B cell (primary cell): ENCODE data around the gene ZC3H18. TPM values are rescaled to one million over a fixed set of nuclear protein-coding genes. Genes with fewer than 3 reads are reported as not detected.

Experiments used
- ATAC-seq: fragments of 200-7000 bp; cut with Tn5 transposase; one replicate; pipeline ENCODE4 v1.10.0; 2021; ENCODE audit warnings: low read depth, mild to moderate bottlenecking, moderate number of reproducible peaks, moderate library complexity
- CTCF ChIA-PET: fragments of 350-600 bp; sonication (Branson Sonifier 250); formaldehyde crosslinking; loops from one replicate; lab custom pipeline; 2021; ENCODE audit warnings: antibody characterized with exemption, inconsistent platforms; lab: Charles Lee
- POLR2A ChIA-PET: fragments of 350-600 bp; sonication (Branson Sonifier 250); formaldehyde crosslinking; loops from one replicate; lab custom pipeline; 2021; ENCODE audit warnings: antibody characterized with exemption; lab: Charles Lee
- DNase-seq: peaks from one replicate; pipeline ENCODE4 v3.0.0; 2013
- H2AFZ ChIP-seq: 2 replicates; pipeline ENCODE4 v1.6.1; 2012; ENCODE audit warnings: mild to moderate bottlenecking, low read depth, low read length; ENCODE audit not compliant: insufficient read depth, poor library complexity, severe bottlenecking
- H3K27ac ChIP-seq, 2 donors: 1 replicate in 1 of 2; 2 replicates in 1 of 2; pipeline ENCODE4 v1.5.1; 2012 to 2013; ENCODE audit warnings: low read length in 2 of 2, mild to moderate bottlenecking in 2 of 2, moderate library complexity in 1 of 2
- H3K27me3 ChIP-seq, 4 experiments: fragments of 200-600 bp in 1 of 4; sonication (generic) in 1 of 4; replicated peaks in 1 of 4; 1 replicate in 2 of 4; 2 replicates in 2 of 4; pipeline versions ENCODE4 v1.6.1 to v1.7.0; 2013 to 2016; ENCODE audit warnings: low read length in 3 of 4, mild to moderate bottlenecking in 2 of 4, mixed read lengths in 1 of 4, moderate library complexity in 1 of 4; ENCODE audit not compliant: insufficient read depth in 4 of 4, control insufficient read depth in 3 of 4; ENCODE audit errors: control extremely low read depth in 1 of 4
- H3K36me3 ChIP-seq, 2 experiments: replicated peaks in 1 of 2; 1 replicate in 1 of 2; 2 replicates in 1 of 2; pipeline versions ENCODE4 v1.6.1 to v1.7.1; 2013; ENCODE audit warnings: low read length in 1 of 2; ENCODE audit not compliant: insufficient read depth in 2 of 2, control insufficient read depth in 1 of 2; ENCODE audit errors: control extremely low read depth in 1 of 2, extremely low read depth in 1 of 2
- H3K4me1 ChIP-seq, 2 donors: fragments of 200-600 bp in 1 of 2; sonication (generic) in 1 of 2; 1 replicate in 1 of 2; 2 replicates in 1 of 2; pipeline versions ENCODE4 v1.5.1 to v1.6.1; 2013 to 2017; ENCODE audit warnings: low read length in 2 of 2; ENCODE audit not compliant: control insufficient read depth in 2 of 2, insufficient read depth in 2 of 2
- H3K4me2 ChIP-seq: replicated peaks from 2 replicates; pipeline ENCODE3; 2012; ENCODE audit warnings: mild to moderate bottlenecking, low read depth, low read length; ENCODE audit not compliant: poor library complexity, severe bottlenecking
- H3K4me3 ChIP-seq, 5 experiments: fragments of 200-600 bp in 1 of 5; sonication (generic) in 1 of 5; 1 replicate in 3 of 5; 2 replicates in 2 of 5; pipeline versions ENCODE4 v1.5.1 to v1.7.0; 2011 to 2016; ENCODE audit warnings: low read length in 4 of 5, mild to moderate bottlenecking in 4 of 5, low read depth in 2 of 5, control low read depth in 1 of 5, moderate library complexity in 1 of 5; ENCODE audit not compliant: insufficient read depth in 1 of 5; ENCODE audit errors: control extremely low read depth in 1 of 5, extremely low read depth in 1 of 5
- H3K79me2 ChIP-seq: fragments of 200-600 bp; sonication (generic); one replicate; pipeline ENCODE4 v1.6.0; 2016; ENCODE audit warnings: low read length; ENCODE audit not compliant: control insufficient read depth, insufficient read depth
- H3K9ac ChIP-seq: fragments of 200-600 bp; sonication (generic); 2 replicates; pipeline ENCODE4 v1.6.1; 2017; ENCODE audit warnings: mild to moderate bottlenecking, low read length, moderate library complexity
- H3K9me3 ChIP-seq, 3 donors: one replicate each; pipeline versions ENCODE4 v1.6.1 to v1.7.1; 2013; ENCODE audit warnings: low read length in 2 of 3; ENCODE audit not compliant: control insufficient read depth in 2 of 3, insufficient read depth in 1 of 3; ENCODE audit errors: control extremely low read depth in 1 of 3
- H4K20me1 ChIP-seq: 2 replicates; pipeline ENCODE4 v1.6.0; 2012; ENCODE audit warnings: mild to moderate bottlenecking, low read length; ENCODE audit not compliant: insufficient read depth, control insufficient read depth, poor library complexity, severe bottlenecking
- H3K27ac Mint-ChIP-seq: one replicate; pipeline ENCODE4 v1.8.0; 2021; ENCODE audit warnings: mixed read lengths
- H3K27me3 Mint-ChIP-seq: one replicate; pipeline ENCODE4 v1.8.0; 2021; ENCODE audit warnings: mixed read lengths
- H3K4me1 Mint-ChIP-seq: one replicate; pipeline ENCODE4 v1.8.0; 2021; ENCODE audit warnings: mixed read lengths
- H3K4me3 Mint-ChIP-seq: one replicate; pipeline ENCODE4 v1.8.0; 2021; ENCODE audit warnings: mixed read lengths
- H3K9me3 Mint-ChIP-seq: one replicate; pipeline ENCODE4 v1.8.0; 2022; ENCODE audit warnings: mixed read lengths; ENCODE audit not compliant: insufficient read depth
- EZH2 ChIP-seq: IDR thresholded peaks from 2 replicates; pipeline ENCODE4 v1.6.1; 2012; ENCODE audit warnings: borderline replicate concordance, low read depth, mild to moderate bottlenecking, moderate library complexity, low read length; ENCODE audit not compliant: insufficient read depth, poor library complexity, severe bottlenecking
- WGBS: methylation state at CpG from one replicate; pipeline ENCODE4 v1.1.5; 2013; ENCODE audit warnings: missing lambda C conversion rate; ENCODE audit not compliant: insufficient coverage; 5-methylcytosine and 5-hydroxymethylcytosine counted together
- intact Hi-C: fragments of 100-400 bp; cut with micrococcal nuclease; formaldehyde crosslinking; loops from one replicate; pipeline ENCODE4 v1.10.0; 2022
- polyA plus RNA-seq: library from polyadenylated mRNA; depleted of rRNA; stranded (reverse); fragments of >200 nt; gene quantifications from 2 replicates; pipeline ENCODE4 v1.2.3, GENCODE V29; 2012
- total RNA-seq, 2 donors: library from RNA; stranded (reverse); fragments of 120-200 nt in 1 of 2; gene quantifications; 1 replicate in 1 of 2; 2 replicates in 1 of 2; pipeline versions ENCODE4 v1.2.3 to v1.2.4, GENCODE V29; 2013 to 2022
- TF ChIP-seq, protein P1 (sequence below): fragments of 200-600 bp; IDR thresholded peaks from one replicate; pipeline ENCODE4 v1.8.0; 2022; ENCODE audit warnings: antibody characterized with exemption, mild to moderate bottlenecking

The ZC3H18 gene
- total and polyA plus RNA-seq, 2 donors (not counting 1 experiment from before 2014, with no cell fraction given), result 40.4 to 74.2 TPM

GRCh38 chr16:88527937-88528743 is 42.1 kb upstream of the ZC3H18 start:
- ChIA-PET POLR2A (no interaction called here), CTCF (interaction anchor here (0.9 to 1.3 kb wide), 4 partner anchors 48 to 84 kb away, joined by 3 to 5 read pairs (median 4); no protein-coding TSS in a partner anchor)
- H3K9me3 ChIP-seq, result no peaks in the 10 kb centered on the region
- no peaks in the 10 kb centered on the region for H3K79me2 ChIP-seq
- no peak overlapping the region for H3K9ac ChIP-seq
- ATAC-seq (no peak), DNase-seq (no peak)
- Mint-ChIP-seq H3K27ac (no peak overlapping the region), H3K4me3 (no peak overlapping the region), H3K4me1 (peaks cover 5% of the 10 kb centered on the region), H3K9me3 (no peaks in the 10 kb centered on the region), H3K27me3 (no peaks in the 10 kb centered on the region)
- H3K4me2 ChIP-seq, result no peak overlapping the region
- H3K4me1 ChIP-seq, result peaks cover 0 to 6% of the 10 kb centered on the region in 2 donors
- 83% methylated on average over 28 of the region's 30 CpGs for WGBS
- no peaks in the 10 kb centered on the region for H3K36me3 ChIP-seq
- intact Hi-C loops, result loop anchor here (1.0 to 2.0 kb wide), 2 partner anchors 35 to 48 kb away; no protein-coding TSS in a partner anchor
- H3K4me3 ChIP-seq, result no peak overlapping the region
- H3K27me3 ChIP-seq, result no peaks in the 10 kb centered on the region
- TF ChIP-seq, protein P1, sequence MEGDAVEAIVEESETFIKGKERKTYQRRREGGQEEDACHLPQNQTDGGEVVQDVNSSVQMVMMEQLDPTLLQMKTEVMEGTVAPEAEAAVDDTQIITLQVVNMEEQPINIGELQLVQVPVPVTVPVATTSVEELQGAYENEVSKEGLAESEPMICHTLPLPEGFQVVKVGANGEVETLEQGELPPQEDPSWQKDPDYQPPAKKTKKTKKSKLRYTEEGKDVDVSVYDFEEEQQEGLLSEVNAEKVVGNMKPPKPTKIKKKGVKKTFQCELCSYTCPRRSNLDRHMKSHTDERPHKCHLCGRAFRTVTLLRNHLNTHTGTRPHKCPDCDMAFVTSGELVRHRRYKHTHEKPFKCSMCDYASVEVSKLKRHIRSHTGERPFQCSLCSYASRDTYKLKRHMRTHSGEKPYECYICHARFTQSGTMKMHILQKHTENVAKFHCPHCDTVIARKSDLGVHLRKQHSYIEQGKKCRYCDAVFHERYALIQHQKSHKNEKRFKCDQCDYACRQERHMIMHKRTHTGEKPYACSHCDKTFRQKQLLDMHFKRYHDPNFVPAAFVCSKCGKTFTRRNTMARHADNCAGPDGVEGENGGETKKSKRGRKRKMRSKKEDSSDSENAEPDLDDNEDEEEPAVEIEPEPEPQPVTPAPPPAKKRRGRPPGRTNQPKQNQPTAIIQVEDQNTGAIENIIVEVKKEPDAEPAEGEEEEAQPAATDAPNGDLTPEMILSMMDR, result no peak
- no peak for TF ChIP-seq EZH2
- H2AFZ ChIP-seq, result no peak overlapping the region
- peaks cover 7% of the 10 kb centered on the region for H4K20me1 ChIP-seq
- no peak overlapping the region for H3K27ac ChIP-seq

DNA sequence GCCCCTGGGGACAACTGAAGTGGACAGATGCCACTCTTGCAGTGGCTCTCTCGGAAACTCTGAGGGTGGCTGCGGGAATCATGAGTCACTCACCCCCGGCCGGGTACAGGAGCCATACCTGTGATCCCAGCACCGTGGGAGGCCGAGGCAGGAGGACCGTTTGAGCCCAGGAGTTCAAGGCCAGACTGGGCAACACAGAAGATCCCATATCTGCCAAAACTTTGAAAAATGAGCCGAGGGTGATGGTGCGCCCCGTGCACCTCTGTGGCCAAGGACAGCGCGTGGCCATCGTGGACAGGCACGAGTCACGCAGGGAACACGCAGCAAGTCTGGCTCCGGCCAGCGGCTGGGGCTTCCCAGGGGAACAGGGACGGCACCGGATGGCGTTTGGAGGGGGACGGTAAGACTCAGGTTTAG is 41.3 kb upstream of the ZC3H18 start:
- Histone ChIP-seq H3K4me1 (peaks cover 0 to 6% of the 10 kb centered on the region in 2 donors), H3K4me2 (no peak overlapping the region), H3K4me3 (no peak overlapping the region), H2AFZ (no peak overlapping the region), H3K27ac (no peak overlapping the region), H3K9ac (no peak overlapping the region), H3K36me3 (no peaks in the 10 kb centered on the region), H3K79me2 (no peaks in the 10 kb centered on the region), H3K27me3 (no peaks in the 10 kb centered on the region), H4K20me1 (peaks cover 7% of the 10 kb centered on the region), H3K9me3 (no peaks in the 10 kb centered on the region)
- TF ChIP-seq, protein P1, result no peak
- no peak for TF ChIP-seq EZH2
- 92% methylated on average over 22 of the region's 22 CpGs for WGBS
- DNase-seq (no peak), ATAC-seq (no peak)
- ChIA-PET CTCF (interaction anchor here (1.3 kb wide), 1 partner anchor 85 kb away, joined by 5 read pairs; no protein-coding TSS in a partner anchor), POLR2A (no interaction called here)
- Mint-ChIP-seq H3K27me3 (no peaks in the 10 kb centered on the region), H3K4me1 (peaks cover 5% of the 10 kb centered on the region), H3K9me3 (no peaks in the 10 kb centered on the region), H3K27ac (peak overlapping the region; percentile 20), H3K4me3 (no peak overlapping the region)
- intact Hi-C loops, result no loop called here
